ENCODE measurements around the gene CEACAM3.

Gene CEACAM3

DNA sequence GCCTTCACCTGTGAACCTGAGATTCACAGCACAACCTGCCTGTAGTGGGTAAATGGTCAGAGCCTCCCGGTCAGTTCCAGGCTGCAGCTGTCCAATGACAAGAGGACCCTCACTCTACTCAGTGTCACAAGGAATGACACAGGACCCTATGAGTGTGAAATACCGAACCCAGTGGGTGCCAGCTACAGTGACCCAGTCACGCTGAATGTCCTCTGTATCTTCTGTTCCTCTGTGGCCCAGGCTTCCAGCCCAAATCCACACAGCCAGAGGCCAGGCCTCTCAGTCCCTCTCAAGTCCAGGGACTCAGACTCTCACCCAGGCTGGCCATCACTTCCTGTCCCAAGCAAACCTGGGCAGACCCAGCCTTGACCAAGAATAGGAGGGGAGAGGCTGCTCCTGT is 10.8 kb downstream of the CEACAM3 start:
- DNase-seq (ENCODE audit: low spot score): no peak
- TF ChIP-seq, protein P1, sequence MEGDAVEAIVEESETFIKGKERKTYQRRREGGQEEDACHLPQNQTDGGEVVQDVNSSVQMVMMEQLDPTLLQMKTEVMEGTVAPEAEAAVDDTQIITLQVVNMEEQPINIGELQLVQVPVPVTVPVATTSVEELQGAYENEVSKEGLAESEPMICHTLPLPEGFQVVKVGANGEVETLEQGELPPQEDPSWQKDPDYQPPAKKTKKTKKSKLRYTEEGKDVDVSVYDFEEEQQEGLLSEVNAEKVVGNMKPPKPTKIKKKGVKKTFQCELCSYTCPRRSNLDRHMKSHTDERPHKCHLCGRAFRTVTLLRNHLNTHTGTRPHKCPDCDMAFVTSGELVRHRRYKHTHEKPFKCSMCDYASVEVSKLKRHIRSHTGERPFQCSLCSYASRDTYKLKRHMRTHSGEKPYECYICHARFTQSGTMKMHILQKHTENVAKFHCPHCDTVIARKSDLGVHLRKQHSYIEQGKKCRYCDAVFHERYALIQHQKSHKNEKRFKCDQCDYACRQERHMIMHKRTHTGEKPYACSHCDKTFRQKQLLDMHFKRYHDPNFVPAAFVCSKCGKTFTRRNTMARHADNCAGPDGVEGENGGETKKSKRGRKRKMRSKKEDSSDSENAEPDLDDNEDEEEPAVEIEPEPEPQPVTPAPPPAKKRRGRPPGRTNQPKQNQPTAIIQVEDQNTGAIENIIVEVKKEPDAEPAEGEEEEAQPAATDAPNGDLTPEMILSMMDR (IDR thresholded peaks at IDR 0.05; ENCODE audit: extremely low read depth, missing control alignments): no peak

- DNase-seq (ENCODE audit: low spot score): no peak
- TF ChIP-seq, protein P1 (IDR thresholded peaks at IDR 0.05; ENCODE audit: extremely low read depth, missing control alignments): no peak
Observed at GRCh38 chr19:41808663-41809566, 12.5 kb downstream of the CEACAM3 start.

- TF ChIP-seq, protein P1 (IDR thresholded peaks at IDR 0.05; ENCODE audit: extremely low read depth, missing control alignments): no peak
- no peak for DNase-seq (ENCODE audit: low spot score)
Observed at GRCh38 chr19:41810301-41810700, 13.9 kb downstream of the CEACAM3 start.

DNA sequence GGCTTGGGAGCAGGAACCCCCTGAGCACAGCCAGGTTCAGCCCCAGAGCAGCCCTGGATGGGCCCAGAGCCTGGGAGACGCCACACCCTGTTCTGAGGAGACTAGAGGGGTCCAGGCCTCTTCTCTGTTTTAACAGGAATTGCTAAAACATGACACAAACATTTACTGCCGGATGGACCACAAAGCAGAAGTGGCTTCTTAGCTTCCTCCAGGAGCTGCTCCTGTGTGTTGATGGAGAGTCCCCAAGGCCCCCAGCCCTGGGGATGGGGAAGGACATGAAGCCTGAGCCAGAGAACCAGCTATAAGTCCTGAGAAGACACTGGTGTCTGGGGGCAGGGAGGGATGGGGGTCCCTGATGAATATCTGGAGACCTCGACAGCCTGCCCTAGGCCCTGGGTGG is 14.6 kb downstream of the CEACAM3 start:
- TF ChIP-seq, protein P1 (IDR thresholded peaks at IDR 0.05; ENCODE audit: extremely low read depth, missing control alignments): no peak
- DNase-seq (ENCODE audit: low spot score): no peak

GRCh38 chr19:41811981-41812380 is 15.6 kb downstream of the CEACAM3 start:
- no peak for DNase-seq (ENCODE audit: low spot score)

DNA sequence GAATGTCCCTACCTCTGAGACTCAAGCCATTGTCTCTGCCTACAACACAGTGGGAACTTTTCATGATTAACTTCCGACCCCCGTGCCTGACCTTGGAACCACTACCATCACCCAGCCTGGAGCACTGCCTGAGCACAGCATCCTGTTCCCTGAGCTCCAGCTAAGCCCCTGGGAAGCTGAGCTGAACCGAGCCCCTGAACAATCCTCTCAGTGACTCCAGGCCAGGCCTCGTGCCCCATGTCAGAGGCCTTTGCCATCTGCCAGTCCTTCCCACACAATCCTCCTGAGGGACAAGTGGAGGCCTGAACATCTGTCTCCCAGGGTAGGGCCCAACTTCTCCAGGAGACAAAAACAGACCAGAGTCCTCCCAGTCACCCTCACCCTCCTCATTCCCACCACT is 17.5 kb downstream of the CEACAM3 start:
- TF ChIP-seq, protein P1 (IDR thresholded peaks at IDR 0.05; ENCODE audit: extremely low read depth, missing control alignments): no peak
- no peak for DNase-seq (ENCODE audit: low spot score)

More at GRCh38 chr19:41811981-41812380, 15.6 kb downstream of the CEACAM3 start:
- TF ChIP-seq, protein P1 (IDR thresholded peaks at IDR 0.05; ENCODE audit: extremely low read depth, missing control alignments): no peak

DNA sequence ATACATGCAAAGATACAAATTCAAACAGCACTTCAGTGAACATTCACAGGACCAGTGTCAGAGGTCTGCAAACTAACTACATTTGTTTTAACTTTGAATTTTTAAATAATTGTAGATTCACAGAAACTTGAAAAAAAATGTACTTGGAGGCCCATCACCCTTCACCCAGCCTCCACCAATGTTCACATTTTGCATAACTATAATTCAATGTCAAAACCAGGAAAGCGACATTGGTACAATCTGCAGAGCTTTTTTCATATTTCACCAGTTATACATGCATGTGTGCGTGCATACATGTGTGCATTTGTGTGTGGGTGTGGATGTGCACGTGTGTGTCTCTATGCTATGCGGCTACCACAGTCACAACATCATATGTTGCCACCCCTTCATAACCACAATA is 18.9 kb downstream of the CEACAM3 start:
- TF ChIP-seq, protein P1 (IDR thresholded peaks at IDR 0.05; ENCODE audit: extremely low read depth, missing control alignments): no peak

More for the DNA sequence above, 18.9 kb downstream of the CEACAM3 start:
- DNase-seq (ENCODE audit: low spot score): no peak
